ENCODE data around the gene NAV2.

NAV2 gene

DNA sequence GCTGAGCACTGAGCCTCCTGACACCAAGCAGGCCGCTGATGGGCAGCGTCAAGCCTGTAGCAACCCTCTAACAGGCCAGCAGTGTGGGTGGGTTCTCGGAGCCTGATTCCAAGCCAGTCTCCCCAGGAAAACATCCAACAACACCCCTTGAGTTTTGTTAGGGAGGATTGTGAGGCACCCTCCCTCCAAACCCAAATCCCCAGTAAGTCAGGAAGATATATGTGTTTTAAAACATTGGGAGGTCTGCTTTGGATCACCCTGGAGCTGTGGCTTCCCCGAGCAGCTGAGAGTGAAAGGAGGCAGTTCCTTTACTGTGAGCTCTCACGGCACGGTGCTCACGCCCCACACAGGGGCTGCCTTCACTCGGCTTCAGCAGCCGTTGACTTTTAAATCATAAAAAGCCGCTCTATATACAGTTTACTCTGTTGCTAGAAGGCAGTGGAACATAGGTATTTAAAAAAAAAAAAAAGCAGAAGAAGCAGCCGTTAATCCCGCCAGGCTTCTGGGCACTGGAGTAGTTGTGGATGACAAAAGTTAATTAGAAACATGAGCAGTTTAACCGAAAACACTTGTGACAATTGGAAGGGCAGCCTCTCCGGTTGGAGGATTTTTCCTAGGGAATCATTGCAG lies 218.6 kb downstream of the NAV2 start:
- POLR2A ChIA-PET (ENCODE audit: low non-redundant PET), result interaction anchor here (0.6 kb wide), 1 partner anchor 565 kb away, joined by 3 read pairs; no protein-coding TSS in a partner anchor

GRCh38 chr11:19931771-19932369 lies 219.2 kb downstream of the NAV2 start:
- no peak for DNase-seq (ENCODE audit: low spot score)
- H3K27ac ChIP-seq, result no peak overlapping the region
- ChIA-PET POLR2A (ENCODE audit: low non-redundant PET) (no interaction called here), CTCF (interaction anchor here (0.7 kb wide), 2 partner anchors 441 to 1284 kb away, joined by 3 to 4 read pairs; no protein-coding TSS in a partner anchor)
- no peak for TF ChIP-seq CTCF (conservative IDR thresholded peaks at IDR 0.05; ENCODE audit: low read depth)

More for the DNA sequence above, 218.6 kb downstream of the NAV2 start:
- no peak for TF ChIP-seq CTCF (conservative IDR thresholded peaks at IDR 0.05; ENCODE audit: low read depth)
- CTCF ChIA-PET, result interaction anchor here (0.6 to 0.7 kb wide), 2 partner anchors 12 to 1284 kb away, joined by 3 read pairs; no protein-coding TSS in a partner anchor
- DNase-seq (ENCODE audit: low spot score), result no peak
- H3K27ac ChIP-seq, result no peak overlapping the region

DNA sequence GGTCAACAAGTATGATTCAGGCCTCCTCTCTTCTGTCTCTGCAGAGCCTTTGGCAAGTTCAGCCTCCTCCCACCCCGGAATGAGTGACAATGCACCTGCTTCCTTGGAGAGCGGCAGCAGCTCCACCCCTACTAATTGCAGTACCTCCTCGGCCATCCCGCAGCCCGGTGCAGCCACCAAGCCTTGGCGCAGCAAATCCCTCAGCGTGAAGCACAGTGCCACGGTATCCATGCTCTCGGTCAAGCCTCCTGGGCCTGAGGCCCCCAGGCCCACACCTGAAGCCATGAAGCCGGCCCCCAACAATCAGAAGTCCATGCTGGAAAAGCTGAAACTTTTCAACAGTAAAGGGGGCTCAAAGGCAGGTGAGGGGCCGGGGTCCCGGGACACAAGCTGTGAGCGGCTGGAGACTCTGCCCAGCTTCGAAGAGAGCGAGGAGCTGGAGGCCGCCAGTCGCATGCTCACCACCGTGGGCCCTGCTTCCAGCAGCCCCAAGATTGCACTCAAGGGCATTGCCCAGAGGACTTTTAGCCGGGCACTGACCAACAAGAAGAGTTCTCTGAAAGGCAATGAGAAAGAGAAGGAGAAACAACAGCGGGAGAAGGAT lies 220.6 kb downstream of the NAV2 start:
- no peak for DNase-seq (ENCODE audit: low spot score)
- H3K27ac ChIP-seq, result no peak overlapping the region
- no peak for TF ChIP-seq CTCF (conservative IDR thresholded peaks at IDR 0.05; ENCODE audit: low read depth)
- CTCF ChIA-PET, result interaction anchor here (0.5 kb wide), 1 partner anchor 261 kb away, joined by 3 read pairs; no protein-coding TSS in a partner anchor
- POLR2A ChIA-PET (ENCODE audit: low non-redundant PET), result no interaction called here

DNA sequence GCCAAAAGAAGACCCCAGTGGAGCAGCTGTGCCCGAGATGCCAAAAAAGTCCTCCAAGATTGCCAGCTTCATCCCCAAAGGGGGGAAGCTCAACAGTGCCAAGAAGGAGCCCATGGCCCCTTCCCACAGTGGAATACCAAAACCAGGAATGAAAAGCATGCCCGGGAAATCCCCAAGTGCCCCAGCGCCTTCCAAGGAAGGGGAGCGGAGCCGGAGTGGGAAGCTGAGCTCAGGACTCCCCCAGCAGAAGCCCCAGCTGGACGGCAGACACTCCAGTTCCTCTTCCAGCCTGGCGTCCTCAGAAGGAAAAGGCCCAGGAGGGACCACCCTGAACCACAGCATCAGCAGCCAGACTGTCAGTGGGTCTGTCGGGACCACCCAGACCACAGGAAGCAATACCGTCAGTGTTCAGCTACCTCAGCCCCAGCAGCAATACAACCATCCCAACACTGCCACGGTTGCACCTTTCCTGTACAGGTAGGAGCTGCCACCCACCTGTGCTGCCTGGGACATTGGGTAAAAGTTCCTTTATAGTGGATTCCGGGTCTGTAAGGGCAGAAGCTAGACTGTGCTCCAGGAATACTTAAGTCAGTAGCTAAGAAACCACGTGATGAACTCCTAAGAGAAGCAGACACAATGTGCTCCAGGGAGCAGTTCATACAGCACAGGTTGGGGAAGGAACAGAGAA lies 221.3 kb downstream of the NAV2 start:
- no peak for DNase-seq (ENCODE audit: low spot score)
- H3K27ac ChIP-seq, result no peak overlapping the region
- POLR2A ChIA-PET (ENCODE audit: low non-redundant PET), result no interaction called here
- no peak for TF ChIP-seq CTCF (conservative IDR thresholded peaks at IDR 0.05; ENCODE audit: low read depth)
- CTCF ChIA-PET, result interaction anchor here (0.5 kb wide), 1 partner anchor 260 kb away, joined by 3 read pairs; no protein-coding TSS in a partner anchor

DNA sequence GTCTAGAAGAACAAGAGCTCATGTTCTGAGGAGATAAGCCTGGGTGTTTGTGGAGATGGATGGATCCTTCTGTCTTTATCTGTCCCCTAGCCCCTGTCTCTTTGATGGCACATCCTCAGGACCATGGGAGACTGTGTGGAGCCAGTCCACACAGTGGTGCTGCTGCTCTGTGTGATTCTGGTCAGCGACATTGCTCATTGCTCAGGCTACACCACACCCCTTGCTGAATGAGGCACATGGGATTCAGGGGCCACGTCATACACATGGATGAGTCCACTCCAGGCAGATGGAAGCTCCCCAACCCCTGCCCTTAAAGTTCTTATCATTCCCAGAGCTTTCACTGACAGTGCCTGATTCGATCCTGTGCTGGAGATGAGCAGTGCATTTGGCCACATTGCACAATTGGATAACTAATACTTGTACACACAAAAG lies 222.2 kb downstream of the NAV2 start:
- TF ChIP-seq CTCF (conservative IDR thresholded peaks at IDR 0.05; ENCODE audit: low read depth), result no peak
- ChIA-PET POLR2A (ENCODE audit: low non-redundant PET) (no interaction called here), CTCF (no interaction called here)
- H3K27ac ChIP-seq, result no peak overlapping the region
- DNase-seq (ENCODE audit: low spot score), result no peak

- DNase-seq (ENCODE audit: low spot score), result no peak
- no peak for TF ChIP-seq CTCF (conservative IDR thresholded peaks at IDR 0.05; ENCODE audit: low read depth)
- CTCF ChIA-PET, result interaction anchor here (0.5 to 1.2 kb wide), 2 partner anchors 16 to 381 kb away, joined by 3 read pairs; no protein-coding TSS in a partner anchor
- no peak overlapping the region for H3K27ac ChIP-seq
- POLR2A ChIA-PET (ENCODE audit: low non-redundant PET), result no interaction called here
Measured at GRCh38 chr11:19935507-19935906, 222.9 kb downstream of the NAV2 start.
